Measurements from ENCODE around the gene KRT7. TPM values are rescaled to one million over a fixed set of nuclear protein-coding genes. Genes with fewer than 3 reads are reported as not detected.
A peak's percentile ranks its signal among the peaks of the same experiment; 100 is the strongest.

Gene KRT7
- total RNA-seq, 1 donor from 2014 or later: 1,355 TPM

GRCh38 chr12:52278575-52279421 lies 45.8 kb downstream of the KRT7 start:
- TF ChIP-seq CTCF (IDR thresholded peaks at IDR 0.05; ENCODE audit: insufficient read depth, low read length, poor library complexity, severe bottlenecking): peak; percentile 95
- Histone ChIP-seq H3K36me3 (ENCODE audit: control insufficient read depth, insufficient read depth, low read length) (no peaks in the 10 kb centered on the region), H3K27me3 (ENCODE audit: control insufficient read depth, insufficient read depth, low read length) (no peaks in the 10 kb centered on the region), H3K4me3 (ENCODE audit: low read depth, low read length) (peak overlapping the region; percentile 8)
- DNase-seq (ENCODE audit: low read depth): no peak

- TF ChIP-seq CTCF (IDR thresholded peaks at IDR 0.05; ENCODE audit: insufficient read depth, low read length, poor library complexity, severe bottlenecking): no peak
Measured at GRCh38 chr12:52279422-52280318, 46.6 kb downstream of the KRT7 start.

GRCh38 chr12:52280319-52280795 lies 47.3 kb downstream of the KRT7 start:
- DNase-seq (ENCODE audit: low read depth): peak; percentile 75
- no peaks in the 10 kb centered on the region for H3K27me3 ChIP-seq (ENCODE audit: control insufficient read depth, insufficient read depth, low read length)
- no peak overlapping the region for H3K4me3 ChIP-seq (ENCODE audit: low read depth, low read length)
- H3K36me3 ChIP-seq (ENCODE audit: control insufficient read depth, insufficient read depth, low read length): no peaks in the 10 kb centered on the region
- no peak for TF ChIP-seq CTCF (IDR thresholded peaks at IDR 0.05; ENCODE audit: insufficient read depth, low read length, poor library complexity, severe bottlenecking)

More at GRCh38 chr12:52279422-52280318, 46.6 kb downstream of the KRT7 start:
- Histone ChIP-seq H3K4me3 (ENCODE audit: low read depth, low read length) (no peak overlapping the region), H3K36me3 (ENCODE audit: control insufficient read depth, insufficient read depth, low read length) (no peaks in the 10 kb centered on the region), H3K27me3 (ENCODE audit: control insufficient read depth, insufficient read depth, low read length) (no peaks in the 10 kb centered on the region)
- peak; percentile 64 for DNase-seq (ENCODE audit: low read depth)

GRCh38 chr12:52280796-52281560 lies 47.9 kb downstream of the KRT7 start:
- peak; percentile 85 for DNase-seq (ENCODE audit: low read depth)
- Histone ChIP-seq H3K4me3 (ENCODE audit: low read depth, low read length) (no peak overlapping the region), H3K36me3 (ENCODE audit: control insufficient read depth, insufficient read depth, low read length) (no peaks in the 10 kb centered on the region), H3K27me3 (ENCODE audit: control insufficient read depth, insufficient read depth, low read length) (no peaks in the 10 kb centered on the region)
- no peak for TF ChIP-seq CTCF (IDR thresholded peaks at IDR 0.05; ENCODE audit: insufficient read depth, low read length, poor library complexity, severe bottlenecking)

- no peak for DNase-seq (ENCODE audit: low read depth)
- H3K27me3 ChIP-seq (ENCODE audit: control insufficient read depth, insufficient read depth, low read length): no peaks in the 10 kb centered on the region
- no peak for TF ChIP-seq CTCF (IDR thresholded peaks at IDR 0.05; ENCODE audit: insufficient read depth, low read length, poor library complexity, severe bottlenecking)
- H3K36me3 ChIP-seq (ENCODE audit: control insufficient read depth, insufficient read depth, low read length): no peaks in the 10 kb centered on the region
- H3K4me3 ChIP-seq (ENCODE audit: low read depth, low read length): no peak overlapping the region
Measured at GRCh38 chr12:52284562-52285171, 51.6 kb downstream of the KRT7 start.

Measured in kidney epithelial cell (primary cell).